GM23338 (cell line): ENCODE results near the gene MPP7.

Source experiments
- CREB1 ChIP-seq: fragments of 250-450 bp; sonication (Bioruptor Pico); IDR thresholded peaks from 2 replicates; pipeline ENCODE4 v1.5.0; 2020; ENCODE audit warnings: low read depth, mild to moderate bottlenecking, moderate library complexity
- CTCF ChIP-seq, 2 experiments: fragments of 200-600 bp in 1 of 2; sonication (generic) in 1 of 2; conservative IDR thresholded peaks; 2 replicates each; pipeline versions ENCODE4 v1.5.1 to v1.6.1; 2016 to 2017; ENCODE audit warnings: antibody characterized with exemption in 2 of 2, low read depth in 2 of 2, mild to moderate bottlenecking in 2 of 2, moderate library complexity in 1 of 2
- EZH2 ChIP-seq: fragments of 200-600 bp; sonication (generic); IDR thresholded peaks from one replicate; pipeline ENCODE4 v1.8.0; 2017; ENCODE audit warnings: antibody characterized with exemption, mild to moderate bottlenecking, low read depth; ENCODE audit not compliant: unreplicated experiment
- EZH2phosphoT487 ChIP-seq: fragments of 200-600 bp; sonication (generic); IDR thresholded peaks from one replicate; pipeline ENCODE4 v1.8.1; 2018; ENCODE audit warnings: antibody characterized with exemption; ENCODE audit not compliant: unreplicated experiment
- NANOG ChIP-seq: IDR thresholded peaks from 2 replicates; pipeline ENCODE4 v1.6.1; 2016; ENCODE audit warnings: antibody characterized with exemption, borderline replicate concordance
- POLR2AphosphoS5 ChIP-seq: IDR thresholded peaks from 2 replicates; pipeline ENCODE4 v1.6.1; 2016; ENCODE audit warnings: antibody characterized with exemption, low read depth
- REST ChIP-seq: IDR thresholded peaks from one replicate; pipeline ENCODE4 v1.6.1; 2018; ENCODE audit warnings: antibody characterized with exemption; ENCODE audit not compliant: unreplicated experiment
- ZNF331 ChIP-seq: fragments of 250-450 bp; sonication (Bioruptor Pico); IDR thresholded peaks from 2 replicates; pipeline ENCODE4 v1.5.0; 2020; ENCODE audit warnings: low read depth, mild to moderate bottlenecking, moderate library complexity
- TF ChIP-seq, protein P1 (sequence below): IDR thresholded peaks from 2 replicates; pipeline ENCODE4 v1.6.1; 2016; ENCODE audit warnings: antibody characterized with exemption

GRCh38 chr10:28331841-28332240 is 29.0 kb upstream of the MPP7 start:
- TF ChIP-seq, protein P1, sequence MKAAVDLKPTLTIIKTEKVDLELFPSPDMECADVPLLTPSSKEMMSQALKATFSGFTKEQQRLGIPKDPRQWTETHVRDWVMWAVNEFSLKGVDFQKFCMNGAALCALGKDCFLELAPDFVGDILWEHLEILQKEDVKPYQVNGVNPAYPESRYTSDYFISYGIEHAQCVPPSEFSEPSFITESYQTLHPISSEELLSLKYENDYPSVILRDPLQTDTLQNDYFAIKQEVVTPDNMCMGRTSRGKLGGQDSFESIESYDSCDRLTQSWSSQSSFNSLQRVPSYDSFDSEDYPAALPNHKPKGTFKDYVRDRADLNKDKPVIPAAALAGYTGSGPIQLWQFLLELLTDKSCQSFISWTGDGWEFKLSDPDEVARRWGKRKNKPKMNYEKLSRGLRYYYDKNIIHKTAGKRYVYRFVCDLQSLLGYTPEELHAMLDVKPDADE = no peak
- TF ChIP-seq CTCF (conservative IDR thresholded peaks at IDR 0.05; ENCODE audit: low read depth in 2 of 2) (no peak), EZH2 (no peak), CREB1 (CRISPR knock-in tag) (no peak), EZH2phosphoT487 (no peak), NANOG (no peak), ZNF331 (no peak), REST (no peak), POLR2AphosphoS5 (no peak)
